Panc1 (cell line): ENCODE results near the gene DACH1. TPM values are rescaled to one million over a fixed set of nuclear protein-coding genes. Genes with fewer than 3 reads are reported as not detected.

Experiments used
- ATAC-seq: fragments of 200-7000 bp; cut with Tn5 transposase; 2 replicates; pipeline ENCODE4 v1.9.1; 2020; ENCODE audit warnings: mild to moderate bottlenecking, moderate library complexity
- BruUV-seq: library from RNA; stranded (reverse); fragments of 400-500 nt; replicated peaks from 2 replicates; lab custom pipeline; 2021; lab: Mats Ljungman, UMichigan
- CTCF ChIA-PET: fragments of 300-600 bp; sonication (Branson Sonifier 250); formaldehyde crosslinking; loops from one replicate; lab custom pipeline; 2022; ENCODE audit warnings: antibody characterized with exemption; lab: Charles Lee
- POLR2A ChIA-PET: fragments of 300-600 bp; sonication (Branson Sonifier 250); formaldehyde crosslinking; loops from one replicate; lab custom pipeline; 2022; ENCODE audit warnings: antibody characterized with exemption; lab: Charles Lee
- DNase-seq: peaks from one replicate; pipeline ENCODE4 v3.0.0-alpha.2; 2010; ENCODE audit warnings: low read depth, low spot score
- H3K27ac ChIP-seq: 2 replicates; pipeline ENCODE4 v1.5.1; 2011; ENCODE audit warnings: mild to moderate bottlenecking, low read length, inconsistent platforms
- H3K27me3 ChIP-seq: fragments of 200-500 bp; sonication (Bioruptor generic); 2 replicates; pipeline ENCODE4 v1.6.0; 2014; ENCODE audit warnings: low read length, inconsistent platforms; ENCODE audit not compliant: control insufficient read depth, insufficient read depth
- H3K36me3 ChIP-seq: fragments of 200-500 bp; sonication (Bioruptor generic); 2 replicates; pipeline ENCODE4 v1.5.1; 2014; ENCODE audit warnings: inconsistent platforms, mild to moderate bottlenecking, low read length, moderate library complexity; ENCODE audit not compliant: control insufficient read depth, insufficient read depth
- H3K4me1 ChIP-seq: 2 replicates; pipeline ENCODE4 v1.5.1; 2011; ENCODE audit warnings: inconsistent platforms, mild to moderate bottlenecking, low read length, moderate library complexity; ENCODE audit not compliant: control insufficient read depth, insufficient read depth
- H3K4me3 ChIP-seq, 2 experiments: 2 replicates each; pipeline ENCODE4 v1.5.1; 2011 to 2012; ENCODE audit warnings: low read depth in 2 of 2, low read length in 2 of 2, mild to moderate bottlenecking in 2 of 2, inconsistent platforms in 1 of 2, moderate library complexity in 1 of 2
- H3K9me3 ChIP-seq: fragments of 200-500 bp; sonication (Bioruptor generic); 2 replicates; pipeline ENCODE4 v1.5.1; 2014; ENCODE audit warnings: low read depth, mild to moderate bottlenecking, inconsistent platforms, low read length, moderate library complexity; ENCODE audit not compliant: control insufficient read depth, insufficient read depth
- POLR2AphosphoS5 ChIP-seq: IDR thresholded peaks from 2 replicates; pipeline ENCODE4 v1.6.1; 2012; ENCODE audit warnings: mild to moderate bottlenecking, low read depth, low read length, moderate library complexity
- REST ChIP-seq, 2 experiments: IDR thresholded peaks; 2 replicates each; pipeline ENCODE4 v1.6.1; 2011 to 2012; ENCODE audit warnings: low read depth in 2 of 2, control low read depth in 1 of 2, low read length in 1 of 2, mild to moderate bottlenecking in 1 of 2, moderate library complexity in 1 of 2; ENCODE audit not compliant: insufficient read depth in 1 of 2
- SIN3A ChIP-seq: IDR thresholded peaks from 2 replicates; pipeline ENCODE4 v1.6.1; 2012; ENCODE audit warnings: low read depth, mild to moderate bottlenecking, low read length, moderate library complexity, borderline replicate concordance; ENCODE audit not compliant: insufficient read depth
- TCF7L2 ChIP-seq: IDR thresholded peaks from 2 replicates; pipeline ENCODE4 v1.6.1; 2011; ENCODE audit warnings: mild to moderate bottlenecking, low read depth, low read length, inconsistent platforms
- in situ Hi-C: cut with HindIII; loops from 2 replicates; pipeline ENCODE4 v1.10.0; 2016; ENCODE audit warnings: low sequenced_read_pairs, low pct_unique_long_range_greater_than_20kb
- intact Hi-C: fragments of 100-400 bp; cut with micrococcal nuclease; formaldehyde crosslinking; loops from one replicate; pipeline ENCODE4 v1.10.0; 2022; ENCODE audit not compliant: unreplicated experiment
- total RNA-seq: library from RNA; stranded (reverse); gene quantifications from one replicate; pipeline ENCODE4 v1.2.1, GENCODE V29; 2021; ENCODE audit not compliant: unreplicated experiment
- TF ChIP-seq, protein P1 (sequence below): fragments of 450-650 bp; IDR thresholded peaks from 2 replicates; pipeline ENCODE4 v1.5.1; 2017; ENCODE audit warnings: mild to moderate bottlenecking

DACH1 gene
- total RNA-seq, 1 experiment from 2014 or later, result 0.54 TPM

DNA sequence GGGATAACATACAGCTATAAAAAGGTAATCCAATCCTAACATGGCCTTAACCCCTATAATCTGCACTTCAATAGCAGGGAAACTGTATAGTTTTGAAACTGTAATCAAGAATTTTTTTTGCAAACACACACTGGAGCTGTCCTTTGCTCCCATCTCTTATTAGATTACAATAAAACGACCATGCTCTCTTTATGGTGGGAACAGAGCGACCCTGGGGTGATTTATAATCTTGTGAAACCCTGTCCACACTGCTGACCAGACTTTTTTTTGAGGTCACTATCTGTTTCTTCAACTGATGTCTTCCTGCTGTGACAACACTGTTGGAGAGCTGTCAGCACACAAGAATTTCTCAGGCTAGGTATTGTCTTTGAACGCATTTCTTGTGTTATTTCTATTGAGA, 35.3 kb downstream of the DACH1 start:
- no peak for TF ChIP-seq TCF7L2
- TF ChIP-seq POLR2AphosphoS5, result no peak
- no peak for TF ChIP-seq SIN3A
- TF ChIP-seq, protein P1, sequence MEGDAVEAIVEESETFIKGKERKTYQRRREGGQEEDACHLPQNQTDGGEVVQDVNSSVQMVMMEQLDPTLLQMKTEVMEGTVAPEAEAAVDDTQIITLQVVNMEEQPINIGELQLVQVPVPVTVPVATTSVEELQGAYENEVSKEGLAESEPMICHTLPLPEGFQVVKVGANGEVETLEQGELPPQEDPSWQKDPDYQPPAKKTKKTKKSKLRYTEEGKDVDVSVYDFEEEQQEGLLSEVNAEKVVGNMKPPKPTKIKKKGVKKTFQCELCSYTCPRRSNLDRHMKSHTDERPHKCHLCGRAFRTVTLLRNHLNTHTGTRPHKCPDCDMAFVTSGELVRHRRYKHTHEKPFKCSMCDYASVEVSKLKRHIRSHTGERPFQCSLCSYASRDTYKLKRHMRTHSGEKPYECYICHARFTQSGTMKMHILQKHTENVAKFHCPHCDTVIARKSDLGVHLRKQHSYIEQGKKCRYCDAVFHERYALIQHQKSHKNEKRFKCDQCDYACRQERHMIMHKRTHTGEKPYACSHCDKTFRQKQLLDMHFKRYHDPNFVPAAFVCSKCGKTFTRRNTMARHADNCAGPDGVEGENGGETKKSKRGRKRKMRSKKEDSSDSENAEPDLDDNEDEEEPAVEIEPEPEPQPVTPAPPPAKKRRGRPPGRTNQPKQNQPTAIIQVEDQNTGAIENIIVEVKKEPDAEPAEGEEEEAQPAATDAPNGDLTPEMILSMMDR, result no peak
- TF ChIP-seq REST (IDR thresholded peaks at IDR 0.05; ENCODE audit: insufficient read depth in 1 of 2, low read depth in 2 of 2, low read length in 1 of 2), result no peak
- H3K9me3 ChIP-seq, result no peaks in the 10 kb centered on the region

GRCh38 chr13:71830736-71831135, 36.3 kb downstream of the DACH1 start:
- Histone ChIP-seq H3K27ac (no peak overlapping the region), H3K4me1 (no peaks in the 10 kb centered on the region), H3K9me3 (no peaks in the 10 kb centered on the region), H3K27me3 (no peaks in the 10 kb centered on the region), H3K36me3 (no peaks in the 10 kb centered on the region), H3K4me3 (no peak overlapping the region)
- intact Hi-C loops (no loop called here), in situ Hi-C loops (no loop called here)
- ChIA-PET POLR2A (no interaction called here), CTCF (no interaction called here)
- ATAC-seq, result no peak
- no peak for DNase-seq
- TF ChIP-seq, protein P1, result no peak
- no peak for TF ChIP-seq POLR2AphosphoS5
- no peak for TF ChIP-seq REST (IDR thresholded peaks at IDR 0.05; ENCODE audit: insufficient read depth in 1 of 2, low read depth in 2 of 2, low read length in 1 of 2)
- TF ChIP-seq TCF7L2, result no peak
- TF ChIP-seq SIN3A, result no peak
- BruUV-seq, result no TSS peak

More for the DNA sequence above, 35.3 kb downstream of the DACH1 start:
- ChIA-PET CTCF (no interaction called here), POLR2A (no interaction called here)
- ATAC-seq, result no peak
- no TSS peak for BruUV-seq
- H3K4me3 ChIP-seq, result no peak overlapping the region
- H3K4me1 ChIP-seq, result no peaks in the 10 kb centered on the region
- intact Hi-C loops, result no loop called here
- no peaks in the 10 kb centered on the region for H3K27me3 ChIP-seq
- in situ Hi-C loops, result no loop called here
- H3K36me3 ChIP-seq, result no peaks in the 10 kb centered on the region
- DNase-seq, result no peak
- H3K27ac ChIP-seq, result no peak overlapping the region
